ENCODE measurements around the gene TACC3.

TACC3 gene

DNA sequence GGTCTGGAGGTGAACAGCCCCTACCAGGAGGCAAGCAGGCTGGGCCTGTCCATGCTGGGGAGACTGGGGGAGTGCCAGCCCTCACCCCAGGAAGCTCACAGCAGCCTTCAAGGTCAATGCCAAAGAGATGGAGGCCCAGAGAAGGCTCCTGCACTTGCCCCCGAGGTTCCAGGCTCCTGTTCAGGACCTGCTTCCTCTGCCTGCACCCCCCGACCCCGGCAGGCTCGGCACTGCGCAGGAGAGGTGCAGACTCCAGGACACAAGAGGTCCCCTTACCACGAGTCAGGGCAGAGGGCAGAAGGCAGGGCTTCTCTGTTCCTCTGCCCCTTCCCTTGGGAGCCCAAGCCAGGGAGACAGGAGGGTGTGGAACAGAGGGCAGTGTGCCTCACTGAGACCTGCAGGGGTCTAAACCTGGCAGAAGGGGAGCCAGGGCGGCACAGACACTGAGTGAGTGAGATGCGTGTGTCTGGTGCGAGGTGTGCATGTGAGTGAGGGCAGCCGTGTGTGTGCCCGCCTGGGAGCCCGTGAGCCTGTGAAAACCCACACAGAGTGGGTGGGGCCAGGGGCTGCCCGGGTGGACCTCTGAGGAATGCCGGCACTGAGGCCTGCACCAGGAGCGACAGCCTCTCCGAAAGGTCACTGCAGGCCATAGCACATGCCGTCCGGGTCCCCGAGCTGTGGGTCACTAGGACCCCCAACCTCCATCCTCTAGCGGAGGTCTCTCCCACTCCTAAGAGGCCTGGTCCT, 41.1 kb downstream of the TACC3 start:
- DNase-seq = no peak

DNA sequence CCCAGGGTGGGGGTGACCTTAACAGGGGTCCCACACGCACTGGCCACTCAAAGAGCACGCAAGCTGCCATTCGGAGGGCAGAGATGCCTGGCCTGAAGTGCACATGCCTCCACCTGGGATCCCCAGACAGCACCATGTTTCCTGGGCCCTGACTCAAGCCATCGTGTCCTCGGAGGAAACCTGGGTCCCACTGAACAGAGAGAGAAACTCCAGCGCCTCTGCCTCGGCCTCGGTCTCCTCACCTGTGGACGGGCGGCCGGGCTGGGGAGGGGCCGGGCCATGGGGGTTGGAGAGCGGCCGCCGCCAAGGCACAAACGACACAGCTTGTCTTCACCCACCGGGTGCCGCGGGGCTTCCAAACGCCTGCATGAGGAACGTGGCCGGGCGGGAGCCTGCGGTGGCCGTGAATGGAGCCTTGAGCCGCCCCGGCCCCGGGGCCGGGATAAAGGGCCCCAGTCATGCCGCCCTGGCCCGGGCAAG, 41.8 kb downstream of the TACC3 start:
- no peak for DNase-seq

DNA sequence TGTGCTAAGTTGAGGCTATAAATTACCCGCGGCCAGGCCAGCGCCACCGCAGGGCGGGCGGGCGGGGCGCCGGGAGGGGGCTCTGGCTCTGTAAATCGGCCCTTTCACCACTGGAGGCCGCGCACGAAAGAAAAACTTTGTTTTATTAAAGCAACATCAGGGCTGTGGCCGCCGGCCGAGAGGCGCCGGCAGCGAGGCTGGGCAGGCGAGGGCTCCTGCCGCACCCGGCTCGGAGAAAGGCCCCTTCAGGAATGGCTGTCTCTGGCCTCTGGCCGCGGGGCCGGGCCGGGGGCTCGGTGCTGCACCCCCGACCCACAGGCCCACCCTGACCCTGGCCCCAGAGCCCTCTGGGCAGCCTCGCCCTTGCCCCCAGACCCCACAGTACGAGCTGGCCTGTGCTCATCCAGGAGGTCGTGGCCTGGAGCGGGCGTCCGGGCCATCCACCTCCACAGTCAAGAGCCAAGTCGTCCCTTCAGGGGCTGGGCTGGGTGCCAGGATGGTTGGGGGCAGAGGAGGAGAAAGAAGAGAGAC, 42.3 kb downstream of the TACC3 start:
- DNase-seq = no peak

DNA sequence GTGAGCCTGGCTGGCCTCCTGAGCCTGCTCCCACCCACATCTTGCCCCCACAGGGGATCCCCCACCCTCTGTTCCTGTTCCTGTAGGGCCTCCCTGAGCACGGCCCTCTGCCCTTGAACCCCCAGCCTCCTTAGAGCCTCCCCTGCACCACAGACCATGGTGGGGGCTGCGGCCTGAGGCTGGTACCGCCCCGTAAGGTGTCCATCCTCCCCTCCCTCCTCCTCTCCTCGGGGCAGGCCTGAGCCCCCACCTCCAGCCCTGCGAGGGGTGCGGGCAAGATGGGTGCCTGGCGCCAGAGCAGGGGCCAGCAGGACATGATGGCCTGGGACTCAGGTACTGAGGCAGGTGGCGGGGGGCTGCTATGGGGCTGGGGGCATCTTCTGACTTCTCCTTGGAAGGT, 43.3 kb downstream of the TACC3 start:
- no peak for DNase-seq

DNA sequence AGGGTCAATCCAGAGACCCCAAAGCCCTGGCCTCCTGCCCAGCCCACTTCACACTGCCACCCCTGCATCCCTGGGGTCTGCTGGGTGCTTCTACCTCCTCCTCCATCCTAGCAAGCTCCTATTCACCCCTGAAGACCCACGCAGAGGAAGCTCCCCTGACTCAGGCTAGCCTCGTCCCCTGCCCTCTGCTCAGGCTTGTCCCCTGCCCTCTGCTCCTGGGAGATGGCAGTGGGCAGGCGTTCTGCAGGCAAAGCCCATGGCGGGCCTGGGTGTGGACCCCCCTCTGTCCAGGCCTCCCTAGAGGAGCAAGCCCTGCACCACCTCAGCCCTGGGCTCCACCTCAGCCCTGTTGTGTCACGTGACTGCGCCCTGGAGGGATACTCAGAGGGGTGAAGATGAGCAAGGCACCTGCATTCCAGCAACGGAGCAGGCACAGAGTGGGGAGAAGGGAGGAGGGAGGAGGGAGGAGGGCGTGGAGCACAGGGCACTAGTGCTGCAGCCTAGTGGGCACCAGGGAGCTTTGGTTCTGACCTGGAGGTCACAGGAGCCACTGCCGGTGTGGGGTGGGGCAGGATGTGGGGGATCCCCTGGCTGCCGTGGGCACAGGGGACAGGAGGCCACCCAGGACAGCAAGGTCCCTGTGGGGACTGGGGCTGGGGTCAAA, 44.2 kb downstream of the TACC3 start:
- no peak for DNase-seq

DNA sequence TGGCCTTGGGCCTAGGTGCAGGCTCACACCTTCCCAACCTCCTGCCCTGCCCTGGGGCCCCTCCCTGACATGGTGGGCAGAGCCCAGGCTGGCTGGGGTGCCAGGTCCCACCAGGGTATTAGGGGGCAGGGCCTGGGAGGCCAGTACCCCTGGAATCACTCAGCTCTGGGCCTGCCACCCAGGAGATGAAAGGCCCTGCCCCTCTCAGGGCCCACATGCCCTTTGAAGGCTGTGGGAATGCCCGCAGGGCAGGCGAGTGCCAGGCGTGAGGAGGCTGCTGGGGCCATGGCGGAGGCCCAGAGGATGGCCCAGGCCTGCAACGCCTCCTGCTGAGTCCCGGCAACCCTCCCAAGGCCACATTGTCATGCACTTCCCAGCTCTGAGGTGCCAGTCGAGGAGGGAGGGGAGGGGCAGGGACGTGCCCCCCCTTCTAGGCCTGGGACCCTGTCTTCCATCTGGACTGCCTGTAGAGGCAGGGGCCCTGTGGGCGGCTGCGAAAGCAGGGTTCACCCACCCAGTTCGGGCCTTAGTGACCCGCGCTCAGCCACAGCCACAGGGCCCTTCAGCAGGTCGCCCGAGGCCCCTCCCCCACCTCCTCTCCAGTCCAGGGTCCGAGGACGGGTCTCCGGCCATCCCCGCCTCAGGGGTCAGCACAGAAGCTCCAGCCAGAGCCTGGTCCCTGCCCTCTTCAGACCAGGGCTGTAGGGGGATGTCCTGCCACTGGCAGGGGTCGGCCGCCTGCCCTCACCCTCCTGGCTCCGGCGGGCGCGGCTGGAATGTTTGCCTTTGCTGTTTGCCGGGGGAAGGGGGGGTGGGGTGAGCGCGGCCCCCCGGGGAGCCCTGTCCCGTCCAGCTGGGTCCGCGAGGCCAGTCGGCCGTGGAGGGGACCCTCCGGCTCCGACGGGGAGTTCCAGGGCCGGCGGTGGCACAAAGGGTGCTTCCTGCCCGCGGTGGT, 45.1 kb downstream of the TACC3 start:
- DNase-seq = no peak

DNA sequence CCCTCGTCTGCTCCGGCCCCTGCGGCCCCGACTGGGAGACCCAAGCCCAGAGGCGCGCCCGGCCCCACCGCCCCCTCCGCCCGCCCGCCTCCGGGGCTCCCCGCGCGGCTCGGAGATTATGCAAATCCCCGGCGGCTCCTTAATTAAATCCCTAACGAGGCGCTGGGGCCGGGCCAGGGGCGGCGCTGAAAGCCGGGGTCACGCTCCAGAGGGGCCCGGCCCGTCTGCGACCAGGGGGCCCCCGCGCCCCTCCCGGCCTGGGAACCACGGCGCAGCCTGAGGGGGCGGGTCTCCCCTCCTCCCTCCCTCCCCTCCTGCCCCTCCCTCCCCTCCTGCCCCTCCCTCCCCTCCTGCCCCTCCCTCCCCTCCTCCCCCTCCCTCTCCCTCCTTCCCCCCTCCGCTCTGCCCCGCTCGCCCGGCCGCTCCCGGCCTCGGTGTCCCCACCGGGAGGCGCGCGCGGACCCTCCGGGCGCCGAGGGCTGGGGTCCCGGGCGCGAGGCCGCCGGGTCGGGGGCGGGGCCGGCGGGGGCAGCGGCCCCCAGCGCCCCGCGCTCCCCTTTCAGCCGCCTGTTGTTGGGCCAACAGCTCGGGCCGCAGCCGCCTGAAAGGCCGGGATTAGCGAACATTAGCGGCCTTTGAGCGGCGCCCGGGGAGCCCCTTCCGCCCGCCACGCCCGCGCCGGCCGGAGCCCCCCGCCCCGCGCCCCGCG, 45.9 kb downstream of the TACC3 start:
- no peak for DNase-seq

DNA sequence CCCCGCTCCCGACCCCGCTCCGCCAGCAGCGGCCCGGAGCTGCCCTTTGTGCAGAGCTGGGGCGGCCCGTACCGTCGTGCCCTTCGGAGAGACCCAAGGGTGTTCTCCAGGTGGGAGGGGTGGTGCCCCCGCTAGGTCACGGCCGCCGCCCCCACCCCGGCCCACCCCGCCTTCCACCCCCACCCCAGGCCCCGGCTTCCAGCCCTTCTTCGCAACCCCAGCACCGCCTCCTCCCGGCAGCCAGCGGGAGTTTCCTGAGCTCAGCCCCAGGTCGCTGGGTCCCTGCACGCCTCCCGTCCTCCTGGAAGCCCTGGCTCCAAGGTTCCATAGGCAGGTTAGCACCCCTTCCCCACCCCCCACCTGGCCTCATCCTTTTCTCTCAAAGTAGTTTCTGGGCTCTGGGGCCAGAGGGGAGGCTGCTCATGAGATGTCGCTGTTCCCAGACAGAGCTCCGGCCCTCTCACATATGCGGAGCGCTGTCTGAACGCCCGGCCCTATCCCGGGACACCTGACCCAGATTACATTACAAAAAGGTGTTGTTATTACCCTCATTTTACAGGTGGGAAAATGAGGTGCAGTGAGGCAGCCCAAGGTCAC, 46.5 kb downstream of the TACC3 start:
- DNase-seq = peak; percentile 9

DNA sequence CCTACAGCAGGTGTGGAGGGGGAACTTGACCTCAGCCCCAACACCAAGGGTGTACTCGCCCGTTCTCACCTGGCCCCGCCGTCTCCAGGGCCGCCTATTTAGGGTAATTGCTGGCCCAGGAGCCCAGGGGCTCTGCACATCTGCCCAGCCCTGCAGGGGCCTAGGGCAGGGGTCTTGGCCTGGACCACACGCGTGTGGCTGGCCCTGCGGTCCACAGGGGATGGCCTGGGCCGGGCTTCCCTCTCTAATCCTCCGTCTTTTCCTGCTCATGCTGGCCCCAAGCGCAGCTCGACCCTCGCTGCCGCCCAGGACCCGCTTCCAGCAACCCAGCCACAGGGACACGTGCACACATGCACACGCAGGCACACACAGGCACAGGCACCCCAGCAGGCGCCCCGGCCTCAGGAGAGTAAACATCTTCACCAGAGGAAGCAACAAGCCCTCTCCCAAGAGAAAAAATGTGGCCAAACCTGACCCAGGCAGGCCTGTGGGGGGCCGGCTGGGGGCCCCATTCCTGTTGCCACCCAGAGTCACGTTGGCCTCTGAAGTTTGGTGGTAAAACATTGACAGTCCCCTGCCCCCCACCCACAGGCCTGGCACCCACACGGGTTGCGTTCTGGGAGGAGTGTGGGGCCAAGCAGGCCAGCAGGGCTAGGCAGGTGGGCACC, 47.2 kb downstream of the TACC3 start:
- DNase-seq = no peak

DNA sequence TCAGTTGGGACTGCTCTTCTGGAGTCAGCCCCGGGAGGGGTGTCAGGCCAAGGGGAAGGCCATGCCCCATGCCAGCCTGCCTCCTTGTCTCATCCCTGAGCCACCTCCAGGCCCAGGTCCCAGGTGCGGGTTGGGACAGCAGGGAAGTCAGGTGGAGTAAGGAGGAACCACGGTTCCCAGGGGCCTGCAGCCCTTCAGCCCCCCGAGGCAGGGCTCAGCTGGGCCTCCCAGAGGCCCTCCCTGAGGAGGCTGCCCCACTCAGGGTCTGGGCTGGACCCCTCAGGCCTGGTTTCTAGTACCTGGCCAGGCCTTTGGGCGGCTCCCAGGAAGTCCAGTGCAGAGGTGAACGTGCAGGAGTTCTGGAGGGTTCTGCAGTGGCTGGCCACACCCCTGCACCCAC, 48.4 kb downstream of the TACC3 start:
- no peak for DNase-seq

DNA sequence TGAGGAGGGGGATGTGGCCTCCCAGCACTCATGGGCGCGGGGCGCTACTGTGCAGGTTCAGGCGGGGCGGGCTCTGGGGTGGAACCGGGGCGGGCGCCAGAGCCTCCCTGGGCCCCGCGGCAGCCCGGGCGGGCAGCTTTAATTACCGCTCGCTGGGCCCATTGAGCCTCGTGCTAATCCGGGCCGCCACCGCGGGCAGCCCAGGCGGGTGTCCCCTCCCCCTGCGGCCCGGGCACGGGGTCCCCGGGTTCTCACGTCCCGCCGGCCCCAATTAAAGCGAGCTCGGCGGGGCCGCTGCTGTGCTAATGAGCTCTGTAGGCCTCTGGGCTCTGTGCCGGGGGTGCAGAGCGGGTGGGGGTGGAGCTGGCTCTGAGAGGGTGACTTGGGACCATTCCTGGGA, 48.9 kb downstream of the TACC3 start:
- DNase-seq = no peak

DNA sequence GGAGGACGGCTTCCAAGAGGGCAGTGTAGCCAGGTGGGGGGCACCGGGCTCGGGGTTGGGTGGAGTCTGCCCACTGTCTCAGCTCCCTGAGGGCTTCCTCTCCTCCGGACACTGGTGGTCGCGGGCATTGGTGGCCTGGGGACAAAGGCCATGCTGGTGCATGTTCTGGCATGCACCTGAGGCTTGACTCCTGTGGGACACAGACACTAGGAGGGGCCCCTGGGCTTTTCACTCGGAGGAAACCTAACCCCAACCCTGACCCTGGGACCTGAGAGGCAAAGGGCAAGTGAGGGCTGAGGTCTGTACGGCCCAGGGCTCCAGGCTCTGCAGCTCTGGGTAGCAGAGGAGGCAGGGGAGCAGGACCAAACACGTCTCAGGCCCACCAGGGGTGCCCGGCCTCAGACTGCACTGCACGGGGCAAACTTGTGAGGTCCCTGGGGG, 49.5 kb downstream of the TACC3 start:
- no peak for DNase-seq

DNA sequence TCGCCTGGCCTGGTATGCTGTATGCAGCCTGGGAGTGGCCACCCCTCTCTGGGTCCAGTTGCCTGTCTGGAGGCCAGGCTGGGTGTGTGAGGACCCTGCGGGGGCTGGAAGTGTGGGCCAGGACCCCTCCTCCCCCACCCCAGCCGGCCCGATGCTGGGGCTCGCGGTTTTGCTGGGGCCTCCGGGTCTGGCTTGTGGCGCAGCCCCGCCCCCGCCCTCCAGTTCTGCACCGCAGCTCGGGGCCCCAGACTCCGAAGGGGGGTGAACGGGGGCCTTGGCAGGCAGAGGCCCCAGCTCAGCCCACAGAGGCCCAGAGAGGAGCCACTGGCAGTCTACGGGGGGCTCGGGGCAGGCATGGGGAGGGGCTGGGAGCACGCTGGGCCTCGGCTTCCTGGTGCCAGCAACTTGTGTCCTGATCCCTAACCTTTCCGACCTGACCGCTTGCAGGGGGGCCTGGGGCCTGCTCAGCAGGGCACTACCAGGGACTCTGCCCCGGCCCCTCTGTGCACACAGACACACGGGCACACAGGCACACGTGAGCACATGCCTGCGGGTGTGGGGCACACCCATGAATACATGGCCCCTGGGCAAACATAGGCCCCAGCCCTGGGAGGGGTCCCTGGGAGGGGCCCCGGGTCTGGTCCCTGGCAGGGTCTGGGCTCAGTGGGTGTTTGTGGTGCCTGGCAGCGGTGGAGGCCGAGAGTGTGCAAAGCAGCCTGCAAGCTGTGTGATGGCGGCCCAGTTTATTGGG, 50.4 kb downstream of the TACC3 start:
- no peak for DNase-seq

DNA sequence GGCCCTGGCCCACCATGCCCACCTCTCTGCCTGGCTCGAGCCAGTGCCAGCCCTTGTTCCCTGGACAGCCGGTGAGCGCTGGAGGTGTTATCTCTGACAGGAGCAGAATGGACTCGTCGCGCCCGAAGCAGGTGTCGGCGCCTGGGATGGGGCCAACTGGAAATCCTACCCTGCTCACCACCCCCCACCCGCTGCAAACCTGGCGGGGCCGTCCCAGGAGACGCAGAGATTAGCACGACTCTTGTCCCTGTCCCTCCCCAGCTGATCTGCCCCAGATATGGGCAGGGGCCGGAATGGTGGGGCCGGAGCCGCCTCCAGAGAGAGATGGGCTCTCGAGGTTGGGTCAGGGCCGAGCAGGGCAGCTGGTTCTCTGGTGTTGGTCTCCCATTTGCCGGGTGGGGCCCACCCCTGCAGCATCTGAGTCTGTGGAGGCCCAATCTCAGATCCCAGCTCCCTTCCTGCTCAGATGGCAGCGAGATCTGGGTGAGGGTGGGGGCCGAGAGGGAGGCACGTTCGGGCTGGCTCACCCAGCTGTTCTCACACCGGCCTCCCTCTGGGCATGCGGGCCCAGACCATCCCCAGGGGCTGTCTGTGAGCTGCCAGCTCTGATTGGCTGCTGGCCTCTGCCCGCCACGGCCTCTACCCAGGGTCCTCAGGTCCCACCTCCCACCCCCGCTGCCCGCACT, 51.7 kb downstream of the TACC3 start:
- no peak for DNase-seq

DNA sequence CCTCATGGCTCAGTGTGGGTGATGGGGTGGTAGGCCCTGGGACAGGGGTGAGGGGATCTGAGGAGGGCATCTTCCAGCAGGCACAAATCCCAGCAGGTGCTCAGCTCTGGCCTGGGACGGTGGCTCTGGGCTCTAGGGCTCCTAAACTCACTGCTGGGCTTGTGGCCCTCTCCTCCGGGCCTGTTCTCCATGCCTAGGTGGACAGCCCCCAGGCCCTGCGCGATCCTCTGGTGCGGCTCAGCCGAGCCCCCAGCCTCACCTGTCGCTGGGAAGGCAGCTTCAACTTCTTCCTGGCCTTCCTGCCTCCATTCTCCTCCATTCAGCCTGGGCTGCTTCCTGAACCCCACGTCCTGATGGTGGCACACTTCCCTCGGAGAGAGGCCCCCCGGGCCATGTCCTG, 52.4 kb downstream of the TACC3 start:
- DNase-seq = no peak

DNA sequence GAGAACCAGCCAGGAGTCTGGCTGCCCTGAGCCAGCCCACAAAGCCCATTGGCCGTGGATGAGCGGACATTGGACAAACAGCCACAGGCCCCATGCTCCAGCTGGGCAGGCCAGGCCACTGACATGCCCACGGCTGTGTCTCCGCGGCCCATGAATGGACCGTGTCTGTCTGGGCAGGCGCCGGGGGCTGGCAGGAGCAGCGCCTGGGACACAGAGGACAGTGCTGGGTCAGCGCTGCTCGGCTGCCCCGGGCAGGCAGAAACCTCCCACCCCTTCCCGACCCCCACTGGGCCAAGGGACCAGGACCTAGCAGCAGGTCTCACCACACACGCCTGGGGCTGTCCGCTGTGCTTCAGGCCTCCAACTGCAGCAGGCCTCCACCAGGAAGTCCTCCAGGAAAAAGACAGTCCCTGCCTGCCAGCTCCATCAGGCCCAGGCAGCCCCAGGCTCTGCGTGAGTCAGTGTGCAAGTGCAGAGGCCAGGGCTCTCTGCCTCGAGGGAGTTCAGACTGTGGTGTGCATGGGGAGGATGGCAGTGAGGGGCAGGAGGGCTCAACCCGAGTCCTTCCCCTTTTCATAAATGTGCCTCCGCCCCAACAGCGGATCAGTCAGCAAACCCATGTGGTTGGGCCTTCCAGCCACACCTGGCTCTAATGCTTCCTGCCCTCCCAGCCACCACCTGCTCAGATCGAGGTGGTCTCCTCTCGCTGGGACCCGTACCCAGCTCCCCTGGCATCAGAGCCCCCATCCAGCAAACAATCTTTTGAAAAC, 54.6 kb downstream of the TACC3 start:
- DNase-seq = no peak

DNA sequence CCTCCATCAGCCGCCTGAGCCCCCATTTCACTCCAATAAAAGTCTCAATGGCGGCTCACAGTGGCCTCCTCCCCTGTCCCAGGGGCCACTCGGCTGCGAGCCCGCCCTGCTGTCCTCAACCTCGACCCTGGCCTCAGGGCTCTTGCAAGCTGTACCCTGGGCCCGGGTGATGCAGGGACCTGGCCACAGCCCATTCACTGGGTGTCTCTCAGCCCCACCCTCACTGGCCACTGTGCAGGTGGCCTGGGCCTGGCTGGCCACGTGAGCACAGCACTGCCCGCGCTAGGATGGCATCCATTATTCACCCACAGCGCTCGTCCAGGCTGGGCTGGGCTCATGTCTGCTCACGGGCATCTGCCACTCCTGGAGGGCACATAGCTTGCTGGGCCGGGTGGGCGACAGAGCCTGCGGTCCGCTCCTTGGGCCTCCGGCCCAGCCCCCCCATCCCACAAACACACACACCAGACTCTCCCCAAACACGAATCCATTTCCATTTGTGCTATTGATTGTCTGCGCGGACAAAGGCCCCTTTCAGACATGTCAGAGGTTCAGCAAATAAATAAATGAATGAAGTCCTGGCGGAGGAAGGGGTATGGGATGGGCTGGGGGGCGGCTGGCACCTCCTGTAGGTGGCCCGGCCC, 55.3 kb downstream of the TACC3 start:
- DNase-seq = no peak

DNA sequence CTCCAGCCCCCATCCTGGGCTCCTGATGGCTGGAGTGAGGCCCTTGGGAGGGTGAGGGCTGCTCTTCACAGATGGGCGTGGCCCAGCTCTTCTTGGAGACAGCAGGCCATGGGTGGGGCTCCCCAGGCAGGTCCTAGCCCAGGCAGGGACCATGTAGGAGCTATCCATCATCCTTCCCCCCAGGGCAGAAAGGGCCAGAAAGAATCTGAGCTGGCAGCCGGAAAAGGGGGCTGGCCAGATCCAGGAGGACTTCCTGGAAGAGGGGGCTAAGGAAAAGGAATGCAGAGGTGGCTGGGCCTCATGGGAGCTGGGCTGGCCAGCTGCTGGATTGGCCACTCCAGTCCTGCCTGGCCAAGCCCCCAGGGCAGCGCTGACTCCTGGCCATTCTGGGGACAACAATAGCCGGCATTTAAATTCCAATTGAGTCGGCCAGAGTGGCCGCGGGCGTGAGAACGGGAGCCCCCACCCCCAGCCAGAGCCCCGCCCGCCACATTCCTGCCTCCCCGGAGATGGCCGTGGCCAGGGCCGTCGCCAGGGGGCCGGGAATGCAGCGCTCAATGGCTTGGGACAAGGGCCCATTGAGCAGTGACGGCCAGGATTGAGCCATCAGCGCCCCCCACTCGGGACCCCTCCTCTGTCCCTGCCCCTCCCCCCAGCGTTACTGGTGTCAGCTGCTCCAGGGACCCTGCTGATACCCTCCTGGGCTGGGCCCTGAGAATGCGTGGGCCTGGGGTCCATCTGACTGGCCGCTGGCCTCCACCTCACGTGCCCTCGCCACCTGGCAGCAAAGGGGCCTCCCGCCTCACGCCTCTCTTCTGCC, 56.7 kb downstream of the TACC3 start:
- DNase-seq = no peak

All from NCI-H510A treated with DMSO at 0.1 percent for 48 hours (cell line).